Measurements from ENCODE around the gene NUAK2.
"Not testable (repeated sequence)": the region's sequence is repeated elsewhere in the genome, so short reads cannot be mapped to it uniquely, and the experiment has no call there.

Gene NUAK2

DNA sequence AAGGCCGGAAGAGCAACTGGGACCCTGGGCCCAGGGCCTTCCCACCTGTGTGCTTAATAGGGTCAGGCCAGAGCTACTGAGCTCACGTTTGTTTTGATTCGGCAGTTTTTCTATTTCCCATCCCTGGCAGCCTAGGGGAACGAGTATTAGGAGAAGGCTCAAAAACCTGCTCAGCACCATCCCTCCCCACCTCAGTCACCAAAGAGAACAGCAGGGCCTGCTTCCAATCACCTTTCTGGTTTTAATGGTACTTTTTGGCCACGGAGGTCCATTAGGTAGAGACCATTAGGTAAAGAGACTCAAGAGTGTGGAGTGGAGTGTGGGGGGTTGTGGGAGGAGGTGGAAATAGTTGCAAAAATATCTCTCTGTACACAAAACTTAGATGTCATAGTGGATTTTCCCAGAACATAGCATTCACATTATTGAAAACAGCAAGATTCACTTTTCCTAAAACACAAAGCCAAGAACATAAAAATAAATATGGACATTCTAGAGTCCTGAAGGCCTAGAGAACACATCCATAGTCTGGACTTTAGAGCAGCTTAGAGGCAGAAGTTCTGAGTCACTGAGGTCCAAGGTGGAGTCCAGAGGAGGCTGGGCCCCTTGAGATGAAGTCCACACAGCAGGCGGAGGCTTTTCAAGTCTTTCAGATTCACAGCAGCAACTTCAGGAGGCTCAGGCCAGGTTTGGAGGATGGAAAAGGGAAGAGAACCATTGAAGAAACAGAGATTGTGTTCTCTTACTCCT, 19.5 kb downstream of the NUAK2 start:
- TF ChIP-seq CTCF (conservative IDR thresholded peaks at IDR 0.05) = no peak
- TF ChIP-seq ZFX (IDR thresholded peaks at IDR 0.05) = no peak
- H3K27ac ChIP-seq = no peak overlapping the region

- no peak for TF ChIP-seq ZFX (IDR thresholded peaks at IDR 0.05)
- TF ChIP-seq CTCF (conservative IDR thresholded peaks at IDR 0.05) = no peak
- H3K27ac ChIP-seq = no peak overlapping the region
These were observed 20.2 kb downstream of the NUAK2 start for GRCh38 chr1:205301205-205301821.

- H3K27ac ChIP-seq = no peak overlapping the region
- TF ChIP-seq CTCF (conservative IDR thresholded peaks at IDR 0.05) (no peak), ZFX (IDR thresholded peaks at IDR 0.05) (no peak)
These were observed 21.4 kb downstream of the NUAK2 start for GRCh38 chr1:205300149-205300548.

DNA sequence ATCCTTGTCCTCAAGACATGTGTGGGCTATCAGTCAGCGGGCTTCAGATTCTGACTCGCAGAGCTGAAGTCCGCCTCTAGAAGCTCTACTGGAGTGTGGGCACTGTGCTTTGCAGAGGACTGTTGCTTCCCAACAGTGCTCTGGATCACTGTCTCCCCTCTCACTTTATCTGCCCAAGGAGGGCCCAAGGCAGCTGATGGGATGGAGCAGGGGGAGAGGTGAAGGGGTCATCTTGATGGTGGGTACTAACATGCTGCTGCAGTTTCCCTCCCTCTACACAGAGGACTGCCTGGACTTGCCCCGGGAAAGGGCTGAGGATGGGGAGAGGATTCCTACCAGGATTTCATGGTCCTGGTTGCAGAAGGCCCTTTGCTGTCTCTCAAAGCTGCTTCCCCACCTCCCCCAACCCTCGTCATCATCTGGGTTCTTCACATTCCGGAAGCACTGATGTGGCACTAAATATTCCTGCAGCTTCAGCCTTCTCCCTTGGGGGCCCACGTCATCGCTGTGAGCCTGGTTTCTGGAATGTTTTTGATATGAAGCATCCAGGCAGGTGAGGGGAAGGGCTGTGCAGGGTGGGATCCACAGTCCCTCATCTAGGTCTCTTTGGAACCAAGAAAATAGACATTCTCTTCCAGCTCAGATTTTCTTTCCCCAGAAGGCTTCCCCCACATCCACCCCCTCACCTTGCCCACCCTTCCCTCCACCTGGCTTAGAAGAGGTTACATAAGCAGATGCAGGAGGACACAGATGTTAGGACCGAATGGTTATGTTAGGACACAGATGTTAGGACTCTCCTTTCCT, 23.2 kb downstream of the NUAK2 start:
- no peak overlapping the region for H3K27ac ChIP-seq

DNA sequence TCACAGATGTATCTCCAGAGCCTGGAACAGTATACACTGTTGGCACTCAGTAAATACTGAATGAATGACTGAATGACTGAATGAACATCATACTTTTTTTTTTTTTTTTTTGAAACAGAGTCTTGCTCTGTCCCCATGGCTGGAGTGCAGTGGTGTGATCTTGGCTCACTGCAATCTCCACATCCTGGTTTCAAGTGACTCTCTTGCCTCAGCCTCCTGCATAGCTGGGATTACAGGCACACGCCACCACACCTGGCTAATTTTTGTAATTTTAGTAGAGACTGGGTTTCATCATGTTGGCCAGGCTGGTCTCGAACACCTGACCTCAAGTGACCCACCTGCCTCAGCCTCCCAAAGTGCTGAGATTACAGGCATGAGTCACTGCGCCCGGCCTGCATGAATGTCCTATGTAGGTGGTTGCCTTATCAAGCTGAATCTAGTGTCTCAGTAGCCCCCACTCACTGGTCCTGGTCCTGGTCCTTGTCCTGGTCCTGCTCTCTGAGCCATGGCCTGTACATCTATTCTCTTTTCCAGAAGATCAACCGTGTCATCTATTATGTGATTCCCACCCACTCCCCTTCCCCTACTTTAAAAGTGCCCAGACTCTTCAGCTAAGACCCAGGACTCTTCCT, 23.9 kb downstream of the NUAK2 start:
- not testable (repeated sequence) for H3K27ac ChIP-seq

More for the DNA sequence above, 23.2 kb downstream of the NUAK2 start:
- no peak for TF ChIP-seq CTCF (conservative IDR thresholded peaks at IDR 0.05)
- no peak for TF ChIP-seq ZFX (IDR thresholded peaks at IDR 0.05)

- no peak for TF ChIP-seq CTCF (conservative IDR thresholded peaks at IDR 0.05)
- TF ChIP-seq ZFX (IDR thresholded peaks at IDR 0.05) = no peak
These were observed 25.4 kb downstream of the NUAK2 start for GRCh38 chr1:205296154-205296553.

GRCh38 chr1:205294934-205295333, 26.6 kb downstream of the NUAK2 start:
- no peak overlapping the region for H3K27ac ChIP-seq
- TF ChIP-seq CTCF (conservative IDR thresholded peaks at IDR 0.05) (no peak), ZFX (IDR thresholded peaks at IDR 0.05) (no peak)

More at GRCh38 chr1:205296154-205296553, 25.4 kb downstream of the NUAK2 start:
- H3K27ac ChIP-seq = no peak overlapping the region
